ENCODE measurements around the gene ZNF410. TPM values are rescaled to one million over a fixed set of nuclear protein-coding genes. Genes with fewer than 3 reads are reported as not detected.
"Not testable (repeated sequence)": the region's sequence is repeated elsewhere in the genome, so short reads cannot be mapped to it uniquely, and the experiment has no call there.

The ZNF410 gene
- polyA plus RNA-seq, 1 donor = 38.5 TPM

GRCh38 chr14:73884438-73885190, 2.0 kb upstream of the ZNF410 start:
- Histone ChIP-seq H3K9me3 (ENCODE audit: control insufficient read depth, low read depth, low read length) (no peaks in the 10 kb centered on the region), H3K4me3 (ENCODE audit: low read length) (no peak overlapping the region), H3K36me3 (ENCODE audit: control insufficient read depth, insufficient read depth, low read length) (no peaks in the 10 kb centered on the region), H3K27ac (ENCODE audit: low read length) (no peak overlapping the region), H3K4me1 (ENCODE audit: control insufficient read depth, insufficient read depth, low read length) (peaks cover 9% of the 10 kb centered on the region), H3K27me3 (ENCODE audit: control insufficient read depth, insufficient read depth, low read length) (no peaks in the 10 kb centered on the region)
- 80% methylated on average over 3 of the region's 8 CpGs for WGBS (ENCODE audit: insufficient coverage, low lambda C conversion rate)
- no peak for DNase-seq

GRCh38 chr14:73887318-73887616, 608 bp downstream of the ZNF410 start:
- Histone ChIP-seq H3K4me1 (ENCODE audit: control insufficient read depth, insufficient read depth, low read length) (peaks cover 9% of the 10 kb centered on the region), H3K36me3 (ENCODE audit: control insufficient read depth, insufficient read depth, low read length) (no peaks in the 10 kb centered on the region), H3K27me3 (ENCODE audit: control insufficient read depth, insufficient read depth, low read length) (no peaks in the 10 kb centered on the region), H3K9me3 (ENCODE audit: control insufficient read depth, low read depth, low read length) (no peaks in the 10 kb centered on the region), H3K4me3 (ENCODE audit: low read length) (peak overlapping the region; percentile 93), H3K27ac (ENCODE audit: low read length) (peak overlapping the region; percentile 90)
- no CpG with 5 or more reads among the region's 7 CpGs for WGBS (ENCODE audit: insufficient coverage, low lambda C conversion rate)
- DNase-seq = peak in 1 of 2 donors; percentile 18

GRCh38 chr14:73887694-73888459, 1.2 kb downstream of the ZNF410 start:
- Histone ChIP-seq H3K27me3 (ENCODE audit: control insufficient read depth, insufficient read depth, low read length) (no peaks in the 10 kb centered on the region), H3K4me1 (ENCODE audit: control insufficient read depth, insufficient read depth, low read length) (peaks cover 9% of the 10 kb centered on the region), H3K4me3 (ENCODE audit: low read length) (peak overlapping the region; percentile 93), H3K36me3 (ENCODE audit: control insufficient read depth, insufficient read depth, low read length) (no peaks in the 10 kb centered on the region), H3K9me3 (ENCODE audit: control insufficient read depth, low read depth, low read length) (no peaks in the 10 kb centered on the region), H3K27ac (ENCODE audit: low read length) (no peak overlapping the region)
- DNase-seq = no peak
- 24% methylated on average over 6 of the region's 7 CpGs for WGBS (ENCODE audit: insufficient coverage, low lambda C conversion rate)

- DNase-seq = no peak
- Histone ChIP-seq H3K36me3 (ENCODE audit: control insufficient read depth, insufficient read depth, low read length) (no peaks in the 10 kb centered on the region), H3K4me1 (ENCODE audit: control insufficient read depth, insufficient read depth, low read length) (peaks cover 9% of the 10 kb centered on the region), H3K9me3 (ENCODE audit: control insufficient read depth, low read depth, low read length) (no peaks in the 10 kb centered on the region), H3K27ac (ENCODE audit: low read length) (no peak overlapping the region), H3K4me3 (ENCODE audit: low read length) (no peak overlapping the region), H3K27me3 (ENCODE audit: control insufficient read depth, insufficient read depth, low read length) (no peaks in the 10 kb centered on the region)
- WGBS (ENCODE audit: insufficient coverage, low lambda C conversion rate) = 75% methylated on average over 2 of the region's 3 CpGs
These were observed 1.7 kb downstream of the ZNF410 start for GRCh38 chr14:73888460-73888725.

GRCh38 chr14:73888971-73889370, 2.3 kb downstream of the ZNF410 start:
- Histone ChIP-seq H3K27ac (ENCODE audit: low read length) (no peak overlapping the region), H3K9me3 (ENCODE audit: control insufficient read depth, low read depth, low read length) (no peaks in the 10 kb centered on the region), H3K4me1 (ENCODE audit: control insufficient read depth, insufficient read depth, low read length) (peaks cover 9% of the 10 kb centered on the region), H3K4me3 (ENCODE audit: low read length) (no peak overlapping the region), H3K27me3 (ENCODE audit: control insufficient read depth, insufficient read depth, low read length) (no peaks in the 10 kb centered on the region), H3K36me3 (ENCODE audit: control insufficient read depth, insufficient read depth, low read length) (peaks cover 5% of the 10 kb centered on the region)
- no CpG with 5 or more reads among the region's 2 CpGs for WGBS (ENCODE audit: insufficient coverage, low lambda C conversion rate)
- DNase-seq = no peak

- H3K27ac ChIP-seq (ENCODE audit: low read length) = no peak overlapping the region
- H3K4me3 ChIP-seq (ENCODE audit: low read length) = no peak overlapping the region
- no peaks in the 10 kb centered on the region for H3K9me3 ChIP-seq (ENCODE audit: control insufficient read depth, low read depth, low read length)
- peaks cover 9% of the 10 kb centered on the region for H3K36me3 ChIP-seq (ENCODE audit: control insufficient read depth, insufficient read depth, low read length)
- 75% methylated on average over 2 of the region's 5 CpGs for WGBS (ENCODE audit: insufficient coverage, low lambda C conversion rate)
- no peaks in the 10 kb centered on the region for H3K27me3 ChIP-seq (ENCODE audit: control insufficient read depth, insufficient read depth, low read length)
- H3K4me1 ChIP-seq (ENCODE audit: control insufficient read depth, insufficient read depth, low read length) = peaks cover 9% of the 10 kb centered on the region
- no peak for DNase-seq
These were observed 2.7 kb downstream of the ZNF410 start for GRCh38 chr14:73889376-73889775.

GRCh38 chr14:73894180-73894687, 7.6 kb downstream of the ZNF410 start:
- DNase-seq; H3K9me3 ChIP-seq (ENCODE audit: control insufficient read depth, low read depth, low read length); H3K4me1 ChIP-seq (ENCODE audit: control insufficient read depth, insufficient read depth, low read length); H3K27me3 ChIP-seq (ENCODE audit: control insufficient read depth, insufficient read depth, low read length); H3K4me3 ChIP-seq (ENCODE audit: low read length); H3K27ac ChIP-seq (ENCODE audit: low read length): not testable (repeated sequence)
- H3K36me3 ChIP-seq (ENCODE audit: control insufficient read depth, insufficient read depth, low read length) = peaks cover 45% of the 10 kb centered on the region
- no CpG with 5 or more reads among the region's 6 CpGs for WGBS (ENCODE audit: insufficient coverage, low lambda C conversion rate)

GRCh38 chr14:73895939-73896338, 9.3 kb downstream of the ZNF410 start:
- no CpG with 5 or more reads among the region's 1 CpG for WGBS (ENCODE audit: insufficient coverage, low lambda C conversion rate)
- peaks cover 56% of the 10 kb centered on the region for H3K36me3 ChIP-seq (ENCODE audit: control insufficient read depth, insufficient read depth, low read length)
- H3K4me3 ChIP-seq (ENCODE audit: low read length) = no peak overlapping the region
- H3K9me3 ChIP-seq (ENCODE audit: control insufficient read depth, low read depth, low read length) = no peaks in the 10 kb centered on the region
- no peak for DNase-seq
- H3K27me3 ChIP-seq (ENCODE audit: control insufficient read depth, insufficient read depth, low read length) = no peaks in the 10 kb centered on the region
- H3K27ac ChIP-seq (ENCODE audit: low read length) = no peak overlapping the region
- H3K4me1 ChIP-seq (ENCODE audit: control insufficient read depth, insufficient read depth, low read length) = no peaks in the 10 kb centered on the region

- H3K9me3 ChIP-seq (ENCODE audit: control insufficient read depth, low read depth, low read length) = no peaks in the 10 kb centered on the region
- DNase-seq = no peak
- H3K27ac ChIP-seq (ENCODE audit: low read length) = no peak overlapping the region
- peaks cover 59% of the 10 kb centered on the region for H3K36me3 ChIP-seq (ENCODE audit: control insufficient read depth, insufficient read depth, low read length)
- no peaks in the 10 kb centered on the region for H3K4me1 ChIP-seq (ENCODE audit: control insufficient read depth, insufficient read depth, low read length)
- no peak overlapping the region for H3K4me3 ChIP-seq (ENCODE audit: low read length)
- H3K27me3 ChIP-seq (ENCODE audit: control insufficient read depth, insufficient read depth, low read length) = no peaks in the 10 kb centered on the region
- no CpG with 5 or more reads among the region's 1 CpG for WGBS (ENCODE audit: insufficient coverage, low lambda C conversion rate)
These were observed 9.9 kb downstream of the ZNF410 start for GRCh38 chr14:73896521-73896920.

- H3K27ac ChIP-seq (ENCODE audit: low read length) = no peak overlapping the region
- 80% methylated on average over 1 of the region's 3 CpGs for WGBS (ENCODE audit: insufficient coverage, low lambda C conversion rate)
- no peak for DNase-seq
These were observed 16.4 kb downstream of the ZNF410 start for GRCh38 chr14:73903028-73903427.

More at GRCh38 chr14:73903028-73903427, 16.4 kb downstream of the ZNF410 start:
- Histone ChIP-seq H3K4me3 (ENCODE audit: low read length) (no peak overlapping the region), H3K36me3 (ENCODE audit: control insufficient read depth, insufficient read depth, low read length) (peaks cover 62% of the 10 kb centered on the region), H3K9me3 (ENCODE audit: control insufficient read depth, low read depth, low read length) (no peaks in the 10 kb centered on the region), H3K27me3 (ENCODE audit: control insufficient read depth, insufficient read depth, low read length) (no peaks in the 10 kb centered on the region), H3K4me1 (ENCODE audit: control insufficient read depth, insufficient read depth, low read length) (no peaks in the 10 kb centered on the region)

Data from large intestine (tissue), 3 donors.